HCT116 (cell line): ENCODE results near the gene DPYSL4.

Experiments
- CBX3 ChIP-seq: IDR thresholded peaks from 2 replicates; pipeline ENCODE4 v1.6.1; 2012; ENCODE audit warnings: low read depth
- CEBPB ChIP-seq: IDR thresholded peaks from 2 replicates; pipeline ENCODE4 v1.6.1; 2012; ENCODE audit warnings: low read depth
- EZH2 ChIP-seq: fragments of 200-600 bp; sonication (generic); IDR thresholded peaks from 2 replicates; pipeline ENCODE4 v1.6.1; 2017; ENCODE audit warnings: antibody characterized with exemption, mixed run types
- EZH2phosphoT487 ChIP-seq: fragments of 200-600 bp; IDR thresholded peaks from 2 replicates; pipeline ENCODE4 v1.6.1; 2018; ENCODE audit warnings: antibody characterized with exemption, borderline replicate concordance
- POLR2A ChIP-seq: IDR thresholded peaks from 2 replicates; pipeline ENCODE4 v1.7.0; 2011; ENCODE audit warnings: borderline replicate concordance; ENCODE audit not compliant: insufficient read depth, insufficient read length; ENCODE audit errors: extremely low read depth
- SP1 ChIP-seq: IDR thresholded peaks from 2 replicates; pipeline ENCODE4 v1.6.1; 2012; ENCODE audit warnings: low read depth
- ZFX ChIP-seq: fragments of 450-650 bp; IDR thresholded peaks from 2 replicates; pipeline ENCODE4 v1.6.1; 2017
- TF ChIP-seq, protein P1 (sequence below), 3 experiments: fragments of 200-600 bp in 1 of 3; sonication (generic) in 1 of 3; IDR thresholded peaks in 2 of 3; conservative IDR thresholded peaks in 1 of 3; 2 replicates each; pipeline ENCODE4 v1.5.1; 2012 to 2017; ENCODE audit warnings: low read depth in 2 of 3, low read length in 2 of 3, antibody characterized with exemption in 1 of 3, borderline replicate concordance in 1 of 3, control low read depth in 1 of 3, mild to moderate bottlenecking in 1 of 3, mixed read lengths in 1 of 3, mixed run types in 1 of 3, moderate library complexity in 1 of 3; ENCODE audit not compliant: insufficient read depth in 1 of 3
- TF ChIP-seq, protein P2 (sequence below): IDR thresholded peaks from 2 replicates; pipeline ENCODE4 v1.6.1; 2012
- TF ChIP-seq, protein P3 (sequence below): IDR thresholded peaks from 2 replicates; pipeline ENCODE4 v1.6.1; 2011; ENCODE audit warnings: mild to moderate bottlenecking, low read length, moderate library complexity; ENCODE audit not compliant: insufficient replicate concordance; ENCODE audit errors: extremely low read depth

DNA sequence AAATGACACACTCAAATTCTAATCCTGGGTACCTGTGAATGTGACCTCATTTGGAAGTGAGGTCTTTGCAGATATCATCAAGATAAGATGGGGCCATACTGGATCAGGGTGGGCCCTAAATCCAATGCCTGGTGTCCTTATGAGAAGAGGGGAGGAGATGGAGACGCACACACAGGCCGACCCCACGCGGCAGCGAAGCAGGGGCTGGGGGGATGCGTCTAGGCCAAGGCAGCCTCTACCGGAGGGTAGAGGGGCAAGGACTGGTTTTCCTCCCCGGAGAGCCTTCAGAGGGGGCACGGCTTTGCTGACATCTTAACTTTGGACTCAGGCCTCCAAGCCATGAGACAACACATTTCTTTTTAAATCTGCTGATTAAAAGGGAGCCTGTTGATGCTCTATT, 33.3 kb downstream of the DPYSL4 start:
- TF ChIP-seq, protein P1, sequence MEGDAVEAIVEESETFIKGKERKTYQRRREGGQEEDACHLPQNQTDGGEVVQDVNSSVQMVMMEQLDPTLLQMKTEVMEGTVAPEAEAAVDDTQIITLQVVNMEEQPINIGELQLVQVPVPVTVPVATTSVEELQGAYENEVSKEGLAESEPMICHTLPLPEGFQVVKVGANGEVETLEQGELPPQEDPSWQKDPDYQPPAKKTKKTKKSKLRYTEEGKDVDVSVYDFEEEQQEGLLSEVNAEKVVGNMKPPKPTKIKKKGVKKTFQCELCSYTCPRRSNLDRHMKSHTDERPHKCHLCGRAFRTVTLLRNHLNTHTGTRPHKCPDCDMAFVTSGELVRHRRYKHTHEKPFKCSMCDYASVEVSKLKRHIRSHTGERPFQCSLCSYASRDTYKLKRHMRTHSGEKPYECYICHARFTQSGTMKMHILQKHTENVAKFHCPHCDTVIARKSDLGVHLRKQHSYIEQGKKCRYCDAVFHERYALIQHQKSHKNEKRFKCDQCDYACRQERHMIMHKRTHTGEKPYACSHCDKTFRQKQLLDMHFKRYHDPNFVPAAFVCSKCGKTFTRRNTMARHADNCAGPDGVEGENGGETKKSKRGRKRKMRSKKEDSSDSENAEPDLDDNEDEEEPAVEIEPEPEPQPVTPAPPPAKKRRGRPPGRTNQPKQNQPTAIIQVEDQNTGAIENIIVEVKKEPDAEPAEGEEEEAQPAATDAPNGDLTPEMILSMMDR (IDR thresholded peaks at IDR 0.05 in 2 of 3, conservative IDR thresholded peaks at IDR 0.05 in 1 of 3; ENCODE audit: borderline replicate concordance in 1 of 3, insufficient read depth in 1 of 3, low read depth in 2 of 3, low read length in 2 of 3), result no peak
- no peak for TF ChIP-seq CEBPB
- TF ChIP-seq, protein P2, sequence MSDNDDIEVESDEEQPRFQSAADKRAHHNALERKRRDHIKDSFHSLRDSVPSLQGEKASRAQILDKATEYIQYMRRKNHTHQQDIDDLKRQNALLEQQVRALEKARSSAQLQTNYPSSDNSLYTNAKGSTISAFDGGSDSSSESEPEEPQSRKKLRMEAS, result no peak
- no peak for TF ChIP-seq ZFX
- no peak for TF ChIP-seq SP1
- TF ChIP-seq, protein P3, sequence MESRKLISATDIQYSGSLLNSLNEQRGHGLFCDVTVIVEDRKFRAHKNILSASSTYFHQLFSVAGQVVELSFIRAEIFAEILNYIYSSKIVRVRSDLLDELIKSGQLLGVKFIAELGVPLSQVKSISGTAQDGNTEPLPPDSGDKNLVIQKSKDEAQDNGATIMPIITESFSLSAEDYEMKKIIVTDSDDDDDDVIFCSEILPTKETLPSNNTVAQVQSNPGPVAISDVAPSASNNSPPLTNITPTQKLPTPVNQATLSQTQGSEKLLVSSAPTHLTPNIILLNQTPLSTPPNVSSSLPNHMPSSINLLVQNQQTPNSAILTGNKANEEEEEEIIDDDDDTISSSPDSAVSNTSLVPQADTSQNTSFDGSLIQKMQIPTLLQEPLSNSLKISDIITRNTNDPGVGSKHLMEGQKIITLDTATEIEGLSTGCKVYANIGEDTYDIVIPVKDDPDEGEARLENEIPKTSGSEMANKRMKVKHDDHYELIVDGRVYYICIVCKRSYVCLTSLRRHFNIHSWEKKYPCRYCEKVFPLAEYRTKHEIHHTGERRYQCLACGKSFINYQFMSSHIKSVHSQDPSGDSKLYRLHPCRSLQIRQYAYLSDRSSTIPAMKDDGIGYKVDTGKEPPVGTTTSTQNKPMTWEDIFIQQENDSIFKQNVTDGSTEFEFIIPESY, result no peak
- no peak for TF ChIP-seq POLR2A
- TF ChIP-seq EZH2, result no peak
- no peak for TF ChIP-seq EZH2phosphoT487
- no peak for TF ChIP-seq CBX3
